Uterus (tissue), 2 donors: ENCODE measurements around the gene NAP1L4.

Experiments used
- POLR2A ChIP-seq, 2 donors: fragments of 450-650 bp; IDR thresholded peaks; one replicate each; pipeline ENCODE4 v1.6.1; 2016; ENCODE audit warnings: antibody characterized with exemption in 2 of 2, mild to moderate bottlenecking in 1 of 2, moderate library complexity in 1 of 2
- TF ChIP-seq, protein P1 (sequence below), 4 experiments: fragments of 200-600 bp in 2 of 4; fragments of 450-650 bp in 2 of 4; sonication (generic) in 2 of 4; IDR thresholded peaks; one replicate each; pipeline ENCODE4 v1.5.1; 2016 to 2019; ENCODE audit warnings: antibody characterized with exemption in 4 of 4, mild to moderate bottlenecking in 2 of 4, moderate library complexity in 1 of 4

- TF ChIP-seq, protein P1, sequence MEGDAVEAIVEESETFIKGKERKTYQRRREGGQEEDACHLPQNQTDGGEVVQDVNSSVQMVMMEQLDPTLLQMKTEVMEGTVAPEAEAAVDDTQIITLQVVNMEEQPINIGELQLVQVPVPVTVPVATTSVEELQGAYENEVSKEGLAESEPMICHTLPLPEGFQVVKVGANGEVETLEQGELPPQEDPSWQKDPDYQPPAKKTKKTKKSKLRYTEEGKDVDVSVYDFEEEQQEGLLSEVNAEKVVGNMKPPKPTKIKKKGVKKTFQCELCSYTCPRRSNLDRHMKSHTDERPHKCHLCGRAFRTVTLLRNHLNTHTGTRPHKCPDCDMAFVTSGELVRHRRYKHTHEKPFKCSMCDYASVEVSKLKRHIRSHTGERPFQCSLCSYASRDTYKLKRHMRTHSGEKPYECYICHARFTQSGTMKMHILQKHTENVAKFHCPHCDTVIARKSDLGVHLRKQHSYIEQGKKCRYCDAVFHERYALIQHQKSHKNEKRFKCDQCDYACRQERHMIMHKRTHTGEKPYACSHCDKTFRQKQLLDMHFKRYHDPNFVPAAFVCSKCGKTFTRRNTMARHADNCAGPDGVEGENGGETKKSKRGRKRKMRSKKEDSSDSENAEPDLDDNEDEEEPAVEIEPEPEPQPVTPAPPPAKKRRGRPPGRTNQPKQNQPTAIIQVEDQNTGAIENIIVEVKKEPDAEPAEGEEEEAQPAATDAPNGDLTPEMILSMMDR (IDR thresholded peaks at IDR 0.05) = no peak
- no peak for TF ChIP-seq POLR2A (IDR thresholded peaks at IDR 0.05)
These were observed 11.8 kb downstream of the NAP1L4 start for GRCh38 chr11:2980168-2980840.
